K562 (cell line): ENCODE data around the gene RNF121. TPM values are rescaled to one million over a fixed set of nuclear protein-coding genes. Genes with fewer than 3 reads are reported as not detected.

Experiments used
- EP400 ChIP-seq: fragments of 450-650 bp; IDR thresholded peaks from 2 replicates; pipeline ENCODE4 v1.6.1; 2017; ENCODE audit warnings: antibody characterized with exemption, mild to moderate bottlenecking, moderate library complexity
- MEF2A ChIP-seq: IDR thresholded peaks from 2 replicates; pipeline ENCODE4 v1.6.1; 2011; ENCODE audit warnings: low read depth, mild to moderate bottlenecking, low read length, moderate library complexity; ENCODE audit not compliant: control insufficient read depth
- MEIS2 ChIP-seq: fragments of 450-650 bp; IDR thresholded peaks from 2 replicates; pipeline ENCODE4 v1.6.1; 2014; ENCODE audit warnings: mild to moderate bottlenecking; ENCODE audit not compliant: partially characterized antibody
- POLR3A ChIP-seq: IDR thresholded peaks from 2 replicates; pipeline ENCODE4 v1.6.1; 2011; ENCODE audit warnings: borderline replicate concordance, mild to moderate bottlenecking, moderate library complexity; ENCODE audit not compliant: insufficient read length, insufficient read depth; ENCODE audit errors: extremely low read depth
- RBFOX2 ChIP-seq: fragments of 200-400 bp; formaldehyde crosslinking; IDR thresholded peaks from 2 replicates; pipeline ENCODE4 v1.6.1; 2017; ENCODE audit warnings: low read depth, mild to moderate bottlenecking, low read length, moderate library complexity
- SIN3A ChIP-seq, 2 experiments: fragments of 150-350 bp in 1 of 2; IDR thresholded peaks; 2 replicates each; pipeline ENCODE4 v1.6.1; 2011 to 2016; ENCODE audit warnings: borderline replicate concordance in 2 of 2, low read depth in 2 of 2, low read length in 2 of 2, mild to moderate bottlenecking in 2 of 2, moderate library complexity in 2 of 2; ENCODE audit not compliant: control insufficient read depth in 1 of 2
- SMARCC2 ChIP-seq: fragments of 450-650 bp; IDR thresholded peaks from 2 replicates; pipeline ENCODE4 v1.6.1; 2017; ENCODE audit warnings: antibody characterized with exemption, moderate library complexity, mild to moderate bottlenecking, low read depth
- SMARCE1 ChIP-seq: fragments of 450-650 bp; IDR thresholded peaks from 2 replicates; pipeline ENCODE4 v1.7.1; 2016; ENCODE audit warnings: mild to moderate bottlenecking
- SRF ChIP-seq, 2 experiments: fragments of 250-450, 450-650 bp in 1 of 2; sonication (Bioruptor Pico) in 1 of 2; sonication (generic) in 1 of 2; formaldehyde crosslinking; IDR thresholded peaks; 2 replicates each; pipeline versions ENCODE4 v1.5.0 to v1.5.1; 2020 to 2022; ENCODE audit warnings: mild to moderate bottlenecking in 1 of 2, missing genetic modification reagents in 1 of 2
- ZNF57 ChIP-seq: fragments of 450-650 bp; formaldehyde crosslinking; IDR thresholded peaks from 2 replicates; pipeline ENCODE4 v1.4.0; 2020; ENCODE audit warnings: mild to moderate bottlenecking, moderate library complexity
- polyA plus RNA-seq, 8 experiments: library from polyadenylated mRNA; depleted of rRNA in 4 of 8; stranded (reverse) in 5 of 8; unstranded in 3 of 8; fragments of >200 nt; fragmentation: Nextera tagmentation in 2 of 8; fragmentation: Illumina TruSeq in 1 of 8; extraction: Ambion mirVana in 2 of 8; extraction: Trizol in 1 of 8; gene quantifications; 2 replicates each; pipeline versions ENCODE4 v1.2.1 to v1.2.3, GENCODE V29; 2011 to 2014; ENCODE audit warnings: inconsistent platforms in 1 of 8, missing spikeins in 1 of 8
- total RNA-seq, 7 experiments: library from RNA; depleted of rRNA in 6 of 7; stranded (reverse); fragments of >200 nt in 6 of 7; fragmentation: Illumina TruSeq in 2 of 7; extraction: Trizol in 2 of 7; gene quantifications; 2 replicates each; pipeline versions ENCODE4 v1.2.1 to v1.2.3, GENCODE V29; 2011 to 2021; ENCODE audit warnings: low replicate concordance in 1 of 7
- TF ChIP-seq, protein P1 (sequence below), 2 experiments: fragments of 450-650 bp; IDR thresholded peaks; 2 replicates each; pipeline ENCODE4 v1.6.1; 2016; ENCODE audit warnings: mild to moderate bottlenecking in 2 of 2, borderline replicate concordance in 1 of 2, low read depth in 1 of 2, moderate library complexity in 1 of 2
- TF ChIP-seq, protein P2 (sequence below), 2 experiments: fragments of 200-800 bp in 1 of 2; sonication (Bioruptor generic) in 1 of 2; sonication (generic) in 1 of 2; formaldehyde crosslinking in 1 of 2; IDR thresholded peaks in 1 of 2; conservative IDR thresholded peaks in 1 of 2; 2 replicates each; pipeline versions ENCODE4 v1.5.0 to v1.6.1; 2016 to 2020; ENCODE audit warnings: missing compliant biosample characterization in 1 of 2, missing genetic modification characterization in 1 of 2, missing genetic modification reagents in 1 of 2
- TF ChIP-seq, protein P3 (sequence below): sonication (generic); formaldehyde crosslinking; IDR thresholded peaks from 2 replicates; pipeline ENCODE4 v1.9.0; 2022; ENCODE audit warnings: mild to moderate bottlenecking, missing genetic modification reagents

RNF121 gene
- total and polyA plus RNA-seq, 9 of the 15 experiments (the other 6 are each of a cell fraction or from before 2014, with no cell fraction given) = 8.0 to 63.4 (median 20.5) TPM

DNA sequence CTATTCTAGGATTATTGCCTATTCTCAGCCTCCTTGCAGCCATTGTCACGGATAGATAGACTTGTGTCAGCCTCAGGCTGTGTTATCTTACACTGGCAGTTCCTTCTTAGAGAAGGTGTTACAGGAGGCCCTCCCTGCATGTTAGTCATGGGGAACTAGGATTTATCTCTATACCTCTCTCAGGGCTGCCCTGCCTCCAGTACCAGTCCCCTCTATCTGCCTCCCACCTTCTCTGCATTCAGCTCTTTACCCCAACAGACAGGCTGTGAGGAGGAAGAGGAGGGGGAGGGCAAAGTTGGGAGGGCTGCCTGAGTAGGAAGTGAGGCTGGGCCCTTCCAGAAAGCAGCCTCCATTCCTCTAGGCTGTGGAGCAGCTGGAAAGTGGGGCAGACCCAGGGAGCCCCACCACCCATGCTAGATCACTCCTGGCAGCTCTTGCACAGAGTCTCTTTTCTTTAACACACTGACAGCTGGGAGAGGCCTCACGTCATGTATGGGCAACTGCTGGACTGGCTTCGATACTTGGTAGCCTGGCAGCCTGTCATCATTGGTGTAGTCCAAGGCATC, 67.0 kb downstream of the RNF121 start (continued):
- TF ChIP-seq, protein P1, sequence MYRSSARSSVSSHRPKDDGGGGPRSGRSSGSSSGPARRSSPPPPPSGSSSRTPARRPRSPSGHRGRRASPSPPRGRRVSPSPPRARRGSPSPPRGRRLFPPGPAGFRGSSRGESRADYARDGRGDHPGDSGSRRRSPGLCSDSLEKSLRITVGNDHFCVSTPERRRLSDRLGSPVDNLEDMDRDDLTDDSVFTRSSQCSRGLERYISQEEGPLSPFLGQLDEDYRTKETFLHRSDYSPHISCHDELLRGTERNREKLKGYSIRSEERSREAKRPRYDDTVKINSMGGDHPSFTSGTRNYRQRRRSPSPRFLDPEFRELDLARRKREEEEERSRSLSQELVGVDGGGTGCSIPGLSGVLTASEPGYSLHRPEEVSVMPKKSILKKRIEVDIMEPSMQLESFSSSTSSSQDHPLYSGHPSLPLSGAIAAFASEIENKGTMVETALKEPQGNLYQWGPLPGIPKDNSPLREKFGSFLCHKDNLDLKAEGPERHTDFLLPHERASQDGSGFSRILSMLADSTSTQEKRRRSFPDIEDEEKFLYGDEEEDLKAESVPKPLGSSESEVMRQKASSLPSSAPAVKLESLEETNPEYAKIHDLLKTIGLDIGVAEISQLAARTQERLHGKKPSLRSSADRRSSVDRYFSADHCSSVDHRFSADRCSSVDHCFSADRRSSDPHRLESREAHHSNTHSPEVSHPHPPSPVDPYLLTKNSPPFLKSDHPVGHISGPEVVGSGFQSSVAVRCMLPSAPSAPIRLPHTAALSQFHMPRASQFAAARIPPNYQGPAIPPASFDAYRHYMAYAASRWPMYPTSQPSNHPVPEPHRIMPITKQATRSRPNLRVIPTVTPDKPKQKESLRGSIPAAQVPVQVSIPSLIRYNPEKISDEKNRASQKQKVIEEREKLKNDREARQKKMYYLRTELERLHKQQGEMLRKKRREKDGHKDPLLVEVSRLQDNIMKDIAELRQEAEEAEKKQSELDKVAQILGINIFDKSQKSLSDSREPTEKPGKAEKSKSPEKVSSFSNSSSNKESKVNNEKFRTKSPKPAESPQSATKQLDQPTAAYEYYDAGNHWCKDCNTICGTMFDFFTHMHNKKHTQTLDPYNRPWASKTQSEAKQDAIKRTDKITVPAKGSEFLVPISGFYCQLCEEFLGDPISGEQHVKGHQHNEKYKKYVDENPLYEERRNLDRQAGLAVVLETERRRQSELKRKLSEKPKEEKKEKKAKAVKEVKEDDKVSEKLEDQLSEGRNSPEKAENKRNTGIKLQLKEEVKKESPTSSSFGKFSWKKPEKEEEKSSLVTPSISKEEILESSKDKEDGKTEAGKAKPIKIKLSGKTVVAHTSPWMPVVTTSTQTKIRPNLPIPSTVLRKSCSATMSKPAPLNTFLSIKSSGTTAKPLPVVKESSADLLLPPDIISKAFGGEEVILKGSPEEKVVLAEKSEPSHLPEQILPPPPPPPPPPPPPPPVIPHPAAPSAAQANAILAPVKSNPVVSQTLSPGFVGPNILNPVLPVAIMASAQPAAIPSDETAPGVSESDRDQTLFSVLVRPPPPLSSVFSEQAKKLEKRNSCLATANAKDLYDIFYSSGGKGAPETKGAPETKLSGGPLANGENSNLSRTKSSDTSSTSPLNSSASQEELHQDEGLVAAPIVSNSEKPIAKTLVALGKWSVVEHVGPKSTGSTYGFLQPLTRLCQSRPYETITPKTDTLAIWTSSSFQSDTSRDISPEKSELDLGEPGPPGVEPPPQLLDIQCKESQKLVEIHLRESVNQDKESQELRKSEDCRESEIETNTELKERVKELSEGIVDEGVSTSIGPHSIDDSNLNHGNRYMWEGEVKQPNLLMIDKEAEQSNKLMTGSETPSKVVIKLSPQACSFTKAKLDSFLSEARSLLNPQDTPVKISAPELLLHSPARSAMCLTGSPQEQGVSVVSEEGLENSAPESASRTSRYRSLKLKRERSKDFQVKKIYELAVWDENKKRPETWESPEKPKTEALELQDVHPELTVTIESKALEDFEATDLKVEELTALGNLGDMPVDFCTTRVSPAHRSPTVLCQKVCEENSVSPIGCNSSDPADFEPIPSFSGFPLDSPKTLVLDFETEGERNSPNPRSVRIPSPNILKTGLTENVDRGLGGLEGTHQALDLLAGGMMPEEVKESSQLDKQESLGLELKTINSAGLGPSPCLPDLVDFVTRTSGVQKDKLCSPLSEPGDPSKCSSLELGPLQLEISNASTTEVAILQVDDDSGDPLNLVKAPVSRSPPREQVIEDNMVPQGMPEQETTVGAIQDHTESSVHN (IDR thresholded peaks at IDR 0.05; ENCODE audit: borderline replicate concordance in 1 of 2, low read depth in 1 of 2) = no peak
- TF ChIP-seq RBFOX2 (no peak), SRF (CRISPR knock-in tag; IDR thresholded peaks at IDR 0.05) (no peak), MEF2A (peak; percentile 81), SIN3A (IDR thresholded peaks at IDR 0.05; ENCODE audit: borderline replicate concordance in 2 of 2, control insufficient read depth in 1 of 2, low read depth in 2 of 2, low read length in 2 of 2) (no peak), ZNF57 (CRISPR knock-in tag) (no peak), EP400 (no peak), POLR3A (no peak), MEIS2 (peak; percentile 62), SMARCE1 (peak; percentile 88; the same call in 1 of the 2 replicates), SMARCC2 (peak; percentile 58; the same call in 1 of the 2 replicates)
- TF ChIP-seq, protein P2, sequence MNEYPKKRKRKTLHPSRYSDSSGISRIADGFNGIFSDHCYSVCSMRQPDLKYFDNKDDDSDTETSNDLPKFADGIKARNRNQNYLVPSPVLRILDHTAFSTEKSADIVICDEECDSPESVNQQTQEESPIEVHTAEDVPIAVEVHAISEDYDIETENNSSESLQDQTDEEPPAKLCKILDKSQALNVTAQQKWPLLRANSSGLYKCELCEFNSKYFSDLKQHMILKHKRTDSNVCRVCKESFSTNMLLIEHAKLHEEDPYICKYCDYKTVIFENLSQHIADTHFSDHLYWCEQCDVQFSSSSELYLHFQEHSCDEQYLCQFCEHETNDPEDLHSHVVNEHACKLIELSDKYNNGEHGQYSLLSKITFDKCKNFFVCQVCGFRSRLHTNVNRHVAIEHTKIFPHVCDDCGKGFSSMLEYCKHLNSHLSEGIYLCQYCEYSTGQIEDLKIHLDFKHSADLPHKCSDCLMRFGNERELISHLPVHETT (CRISPR knock-in tag; conservative IDR thresholded peaks at IDR 0.05 in 1 of 2, IDR thresholded peaks at IDR 0.05 in 1 of 2) = peak in 1 of 2 experiments; percentile 65; a peak in 2 of 4 replicates
- TF ChIP-seq, protein P3, sequence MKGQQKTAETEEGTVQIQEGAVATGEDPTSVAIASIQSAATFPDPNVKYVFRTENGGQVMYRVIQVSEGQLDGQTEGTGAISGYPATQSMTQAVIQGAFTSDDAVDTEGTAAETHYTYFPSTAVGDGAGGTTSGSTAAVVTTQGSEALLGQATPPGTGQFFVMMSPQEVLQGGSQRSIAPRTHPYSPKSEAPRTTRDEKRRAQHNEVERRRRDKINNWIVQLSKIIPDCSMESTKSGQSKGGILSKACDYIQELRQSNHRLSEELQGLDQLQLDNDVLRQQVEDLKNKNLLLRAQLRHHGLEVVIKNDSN (CRISPR knock-in tag) = no peak
